VCaP (cell line): ENCODE data around the gene C1orf87.

ENCODE experiments used
- H3K27ac ChIP-seq: fragments of 450-650 bp; 2 replicates; pipeline ENCODE4 v1.5.1; 2017
- TF ChIP-seq, protein P1 (sequence below): fragments of 450-650 bp; conservative IDR thresholded peaks from 2 replicates; pipeline ENCODE4 v1.5.1; 2017; ENCODE audit warnings: mild to moderate bottlenecking, moderate library complexity

Gene C1orf87

DNA sequence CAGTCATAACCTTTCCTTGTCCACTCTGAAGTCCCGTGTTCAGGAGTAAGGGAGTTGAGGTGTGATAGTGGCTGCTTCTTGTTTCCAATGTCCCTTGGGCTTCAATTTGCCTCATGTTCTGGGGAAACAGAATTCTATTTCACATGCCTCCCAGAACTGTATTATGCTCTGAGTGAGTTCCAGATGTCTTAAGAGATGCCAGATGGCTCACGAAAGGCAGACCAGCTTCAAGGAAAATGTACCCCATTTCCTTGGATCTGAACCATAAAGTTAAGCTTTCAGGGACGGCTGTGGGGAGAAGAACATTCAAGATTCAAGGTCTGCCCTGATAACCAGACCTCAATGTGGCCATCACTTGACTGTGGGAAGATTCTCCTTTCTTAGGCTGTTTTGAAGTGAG, 42.4 kb downstream of the C1orf87 start:
- no peak overlapping the region for H3K27ac ChIP-seq
- TF ChIP-seq, protein P1, sequence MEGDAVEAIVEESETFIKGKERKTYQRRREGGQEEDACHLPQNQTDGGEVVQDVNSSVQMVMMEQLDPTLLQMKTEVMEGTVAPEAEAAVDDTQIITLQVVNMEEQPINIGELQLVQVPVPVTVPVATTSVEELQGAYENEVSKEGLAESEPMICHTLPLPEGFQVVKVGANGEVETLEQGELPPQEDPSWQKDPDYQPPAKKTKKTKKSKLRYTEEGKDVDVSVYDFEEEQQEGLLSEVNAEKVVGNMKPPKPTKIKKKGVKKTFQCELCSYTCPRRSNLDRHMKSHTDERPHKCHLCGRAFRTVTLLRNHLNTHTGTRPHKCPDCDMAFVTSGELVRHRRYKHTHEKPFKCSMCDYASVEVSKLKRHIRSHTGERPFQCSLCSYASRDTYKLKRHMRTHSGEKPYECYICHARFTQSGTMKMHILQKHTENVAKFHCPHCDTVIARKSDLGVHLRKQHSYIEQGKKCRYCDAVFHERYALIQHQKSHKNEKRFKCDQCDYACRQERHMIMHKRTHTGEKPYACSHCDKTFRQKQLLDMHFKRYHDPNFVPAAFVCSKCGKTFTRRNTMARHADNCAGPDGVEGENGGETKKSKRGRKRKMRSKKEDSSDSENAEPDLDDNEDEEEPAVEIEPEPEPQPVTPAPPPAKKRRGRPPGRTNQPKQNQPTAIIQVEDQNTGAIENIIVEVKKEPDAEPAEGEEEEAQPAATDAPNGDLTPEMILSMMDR = no peak

DNA sequence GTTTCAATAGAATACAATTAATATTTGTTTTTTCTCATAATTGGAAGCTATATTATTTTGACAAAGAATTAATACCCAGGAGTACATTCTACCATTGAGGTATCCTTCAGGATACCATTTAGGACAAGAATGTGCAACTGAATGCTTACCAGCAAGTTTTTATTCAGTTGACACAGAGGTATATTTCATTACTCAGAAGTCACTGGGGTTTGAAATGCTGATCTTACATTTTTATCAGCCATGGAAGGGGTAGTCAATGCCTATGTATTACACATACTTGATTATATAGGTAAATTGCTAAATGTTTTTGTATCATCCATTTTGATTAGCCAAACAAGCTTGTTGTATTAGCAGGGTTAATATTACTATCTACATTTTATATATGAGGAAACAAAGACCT, 48.0 kb downstream of the C1orf87 start:
- TF ChIP-seq, protein P1 = no peak
- H3K27ac ChIP-seq = no peak overlapping the region

DNA sequence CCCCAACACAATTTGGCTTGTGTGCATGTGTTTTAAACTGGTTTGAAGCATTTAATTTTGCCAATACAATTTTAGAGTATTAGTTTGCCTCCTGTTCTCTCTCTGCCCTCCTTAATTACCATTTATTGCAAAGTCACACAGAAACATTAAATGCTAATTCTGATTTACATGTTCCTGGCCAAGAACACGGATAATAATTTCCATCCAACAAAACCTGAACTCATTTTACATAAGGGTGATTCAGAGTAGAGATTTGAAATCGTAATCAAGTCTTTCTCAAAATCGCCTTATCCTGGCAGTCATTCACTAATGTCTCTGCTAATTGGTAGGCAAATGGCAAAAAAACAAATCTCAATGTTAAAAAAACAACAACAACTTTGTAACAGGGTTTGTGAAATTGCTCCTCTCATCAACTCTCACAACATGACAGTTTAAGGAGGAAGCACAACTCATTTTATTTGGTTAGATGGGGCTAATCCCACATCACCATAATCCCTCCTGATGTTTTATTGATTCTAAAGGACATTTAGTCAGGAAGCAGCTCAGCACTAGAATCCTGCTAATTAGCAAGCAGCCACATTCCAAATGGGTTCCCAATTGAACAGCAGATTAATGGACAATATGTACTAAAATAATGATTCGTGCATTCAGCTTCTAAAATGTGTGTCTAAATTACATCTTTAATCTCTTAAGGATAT, 55.9 kb downstream of the C1orf87 start:
- no peak overlapping the region for H3K27ac ChIP-seq
- TF ChIP-seq, protein P1 = no peak

DNA sequence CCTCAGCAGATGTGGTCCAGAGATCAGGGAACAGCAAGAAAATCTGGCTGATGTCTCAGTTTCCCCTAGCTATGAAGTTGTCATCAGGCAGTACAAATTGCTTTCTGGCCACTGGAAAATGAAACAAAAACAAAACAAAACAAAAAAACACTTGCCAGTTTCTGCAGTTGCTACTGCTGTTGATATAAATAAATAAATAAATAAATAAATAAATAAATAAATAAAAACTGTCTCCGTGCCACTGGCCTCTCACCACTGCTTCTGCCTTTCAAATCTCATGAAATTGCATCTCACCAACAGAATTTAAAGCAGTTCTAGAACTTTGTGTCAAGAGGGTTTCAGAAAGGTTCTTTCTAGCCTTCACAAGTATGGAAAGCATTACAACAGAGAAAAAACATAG, 62.9 kb downstream of the C1orf87 start:
- TF ChIP-seq, protein P1 = no peak
- H3K27ac ChIP-seq = no peak overlapping the region

DNA sequence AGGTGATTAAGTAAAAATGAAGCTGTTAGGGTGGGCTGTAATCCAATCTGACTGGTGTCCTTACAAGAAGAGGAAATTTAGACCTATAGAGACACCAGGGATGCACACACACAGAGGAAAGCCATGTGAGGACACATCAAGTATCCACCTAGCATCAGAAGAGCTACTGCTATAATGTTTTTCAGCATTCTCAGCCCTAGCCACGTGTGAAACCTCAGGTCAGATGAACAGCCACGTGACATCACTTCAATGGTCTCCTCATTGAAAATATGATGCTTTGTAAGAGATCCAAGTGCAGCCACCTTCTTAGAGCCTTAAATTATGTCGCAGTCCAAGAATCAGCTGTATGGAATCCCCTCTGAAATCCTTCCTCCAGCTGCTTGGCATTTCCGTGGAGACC, 65.1 kb downstream of the C1orf87 start:
- TF ChIP-seq, protein P1 = no peak
- H3K27ac ChIP-seq = no peak overlapping the region

DNA sequence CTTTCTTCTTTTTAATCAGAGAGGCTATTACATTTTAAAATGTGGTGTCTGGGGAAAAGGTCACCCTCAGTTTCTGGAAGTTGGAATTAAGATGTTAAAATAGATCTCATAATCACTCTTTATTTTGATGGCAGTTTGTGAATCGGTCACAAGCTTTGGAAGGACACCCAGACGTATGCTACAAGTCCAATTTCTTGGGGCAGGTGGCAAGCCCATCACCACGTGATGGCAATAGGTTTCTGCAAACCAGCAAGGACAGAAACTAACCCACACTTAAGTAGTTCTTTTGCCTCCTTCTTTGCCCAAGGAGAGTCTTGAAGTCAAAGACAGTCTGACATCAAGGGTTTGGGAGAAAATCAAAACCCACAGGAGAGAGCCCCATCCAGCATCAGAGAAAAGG, 72.9 kb downstream of the C1orf87 start:
- no peak overlapping the region for H3K27ac ChIP-seq
- TF ChIP-seq, protein P1 = no peak

DNA sequence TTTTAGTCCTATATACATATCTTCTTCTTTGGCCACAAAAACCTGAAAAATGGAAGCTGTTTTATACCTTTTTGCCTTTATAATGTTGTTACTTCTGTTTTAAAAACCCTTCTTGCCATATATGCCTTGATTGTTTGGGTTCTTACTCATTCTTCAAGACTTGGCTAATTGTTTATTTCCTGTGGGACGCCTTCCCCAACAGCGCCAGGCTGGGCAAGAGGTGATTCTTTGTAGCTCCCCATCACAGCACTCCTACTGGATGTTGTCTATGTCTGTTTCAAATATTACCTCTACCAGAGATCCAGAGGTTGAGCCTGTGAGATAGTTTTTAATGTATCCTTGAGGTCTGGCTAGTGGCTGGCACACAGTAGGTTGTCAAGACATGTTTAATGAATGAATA, 73.8 kb downstream of the C1orf87 start:
- no peak overlapping the region for H3K27ac ChIP-seq
- TF ChIP-seq, protein P1 = no peak
